H1 (cell line): ENCODE measurements around the gene MRPS5.

Source experiments
- ASH2L ChIP-seq: fragments of 200-600, 300-600 bp; sonication (generic); IDR thresholded peaks from one replicate; pipeline ENCODE4 v1.7.1; 2017; ENCODE audit warnings: low read length
- CREB1 ChIP-seq: IDR thresholded peaks from 2 replicates; pipeline ENCODE4 v1.6.1; 2012; ENCODE audit warnings: inconsistent platforms
- CTCF ChIP-seq, 3 experiments: IDR thresholded peaks; 1 replicate in 2 of 3; 2 replicates in 1 of 3; pipeline versions ENCODE4 v1.5.1 to v1.6.1; 2011; ENCODE audit warnings: low read length in 3 of 3, mild to moderate bottlenecking in 3 of 3, inconsistent platforms in 2 of 3, low read depth in 1 of 3, moderate library complexity in 1 of 3; ENCODE audit not compliant: insufficient read depth in 1 of 3; ENCODE audit errors: control extremely low read depth in 1 of 3
- EP300 ChIP-seq, 2 experiments: IDR thresholded peaks; 1 replicate in 1 of 2; 2 replicates in 1 of 2; pipeline ENCODE4 v1.6.1; 2011 to 2012; ENCODE audit warnings: low read depth in 2 of 2, low read length in 2 of 2, mild to moderate bottlenecking in 2 of 2, borderline replicate concordance in 1 of 2, inconsistent platforms in 1 of 2, moderate library complexity in 1 of 2
- GABPA ChIP-seq: IDR thresholded peaks from 2 replicates; pipeline ENCODE4 v1.6.1; 2011; ENCODE audit warnings: mild to moderate bottlenecking, low read length, moderate library complexity, borderline replicate concordance; ENCODE audit not compliant: insufficient read depth
- KDM5A ChIP-seq: fragments of 200-600 bp; IDR thresholded peaks from 2 replicates; pipeline ENCODE4 v1.7.1; 2012; ENCODE audit warnings: mild to moderate bottlenecking, low read length, inconsistent platforms, mixed read lengths
- POLR2AphosphoS5 ChIP-seq: IDR thresholded peaks from 2 replicates; pipeline ENCODE4 v1.6.1; 2011; ENCODE audit warnings: low read depth, low read length
- SUZ12 ChIP-seq: fragments of 200-600 bp; sonication (generic); IDR thresholded peaks from 2 replicates; pipeline ENCODE4 v1.6.1; 2012; ENCODE audit warnings: mild to moderate bottlenecking, inconsistent platforms, low read length, moderate library complexity, mixed read lengths
- TAF1 ChIP-seq: IDR thresholded peaks from 2 replicates; pipeline ENCODE4 v1.6.1; 2011; ENCODE audit warnings: mild to moderate bottlenecking, low read depth, low read length
- USF2 ChIP-seq: IDR thresholded peaks from 2 replicates; pipeline ENCODE4 v1.6.1; 2011; ENCODE audit warnings: low read length, improper control_type of control experiment

- TF ChIP-seq EP300 (IDR thresholded peaks at IDR 0.05; ENCODE audit: borderline replicate concordance in 1 of 2, low read depth in 2 of 2, low read length in 2 of 2) (no peak), POLR2AphosphoS5 (no peak), GABPA (no peak), CREB1 (no peak), SUZ12 (no peak), ASH2L (no peak), CTCF (IDR thresholded peaks at IDR 0.05; ENCODE audit: control extremely low read depth in 1 of 3, insufficient read depth in 1 of 3, low read depth in 1 of 3, low read length in 3 of 3) (no peak), TAF1 (no peak), USF2 (no peak), KDM5A (no peak)
These were observed 58.3 kb downstream of the MRPS5 start for GRCh38 chr2:95063086-95063958.
